Measurements from ENCODE around the gene LEFTY1. TPM values are rescaled to one million over a fixed set of nuclear protein-coding genes. Genes with fewer than 3 reads are reported as not detected.
"Not testable (repeated sequence)": the region's sequence is repeated elsewhere in the genome, so short reads cannot be mapped to it uniquely, and the experiment has no call there.

The LEFTY1 gene
- total RNA-seq, 1 experiment from 2014 or later: not detected

DNA sequence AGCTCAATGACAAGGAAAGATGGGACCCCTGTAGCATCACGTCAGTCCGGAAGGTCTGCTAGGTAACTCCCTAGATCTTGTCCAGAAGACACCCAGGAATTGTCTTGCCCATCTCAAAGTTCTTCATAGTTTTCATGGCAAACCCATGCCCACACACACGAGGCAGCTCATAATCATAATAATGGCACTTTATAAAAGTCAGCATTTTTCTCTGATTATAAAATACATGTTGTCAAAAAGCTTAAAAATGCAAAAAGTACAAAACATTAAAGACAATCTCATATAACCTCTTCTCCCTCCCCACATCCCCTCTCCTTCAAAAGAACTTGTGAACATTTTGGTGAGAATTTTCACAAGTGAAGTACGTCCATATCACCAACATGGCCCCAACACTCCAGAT, 48.2 kb downstream of the LEFTY1 start:
- Histone ChIP-seq H3K36me3 (ENCODE audit: control insufficient read depth, insufficient read depth, low read length) (peaks cover 2% of the 10 kb centered on the region; the same call in 1 of the 2 replicates), H3K4me1 (no peaks in the 10 kb centered on the region), H3K9me3 (no peaks in the 10 kb centered on the region), H3K4me3 (ENCODE audit: low read depth, low read length) (no peak overlapping the region), H3K27me3 (replicated peaks; ENCODE audit: control insufficient read depth, insufficient read depth, low read length) (no peaks in the 10 kb centered on the region)
- Mint-ChIP-seq H3K4me3 (ENCODE audit: unreplicated experiment) (no peak overlapping the region), H3K4me1 (ENCODE audit: low read depth, unreplicated experiment) (no peaks in the 10 kb centered on the region), H3K36me3 (ENCODE audit: insufficient read depth, unreplicated experiment) (peaks cover 58% of the 10 kb centered on the region), H3K27ac (ENCODE audit: unreplicated experiment) (no peak overlapping the region), H3K27me3 (ENCODE audit: insufficient read depth, unreplicated experiment) (no peaks in the 10 kb centered on the region), H3K9me3 (ENCODE audit: unreplicated experiment) (no peaks in the 10 kb centered on the region)
- intact Hi-C loops (cut with micrococcal nuclease; ENCODE audit: unreplicated experiment): loop anchor here (10.0 kb wide), 1 partner anchor 286 kb away; no protein-coding TSS in a partner anchor
- no TSS peak for BruUV-seq (replicated peaks)
- POLR2A ChIA-PET: no interaction called here
- DNase-seq: no peak
- no peak for TF ChIP-seq CTCF (IDR thresholded peaks at IDR 0.05; ENCODE audit: insufficient read depth in 1 of 2, low read depth in 1 of 2, low read length in 1 of 2, severe bottlenecking in 1 of 2, unreplicated experiment in 1 of 2)
- CTCF ChIA-PET: no interaction called here

DNA sequence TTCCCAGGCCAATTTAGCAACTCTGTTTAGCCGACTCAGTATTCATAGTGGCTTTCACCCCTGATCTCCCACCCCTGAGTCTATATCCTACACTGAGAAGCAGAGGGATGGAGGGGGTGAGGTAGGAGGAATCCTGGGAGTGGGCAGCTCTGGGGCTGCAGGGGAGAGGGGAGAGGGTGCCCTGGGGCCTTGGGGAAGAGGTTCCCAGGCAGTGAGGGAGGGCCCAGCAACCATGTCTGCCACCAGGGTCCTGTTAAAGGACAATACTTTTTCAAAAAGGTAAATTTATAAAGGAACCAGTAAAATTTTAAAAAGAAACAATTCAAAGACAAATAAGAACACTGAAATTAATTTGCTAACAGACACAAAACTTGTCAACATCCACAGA, 48.7 kb downstream of the LEFTY1 start:
- Mint-ChIP-seq H3K27me3 (ENCODE audit: insufficient read depth, unreplicated experiment) (no peaks in the 10 kb centered on the region), H3K36me3 (ENCODE audit: insufficient read depth, unreplicated experiment) (peaks cover 58% of the 10 kb centered on the region), H3K4me1 (ENCODE audit: low read depth, unreplicated experiment) (no peaks in the 10 kb centered on the region), H3K27ac (ENCODE audit: unreplicated experiment) (no peak overlapping the region), H3K4me3 (ENCODE audit: unreplicated experiment) (no peak overlapping the region), H3K9me3 (ENCODE audit: unreplicated experiment) (no peaks in the 10 kb centered on the region)
- no peak overlapping the region for H3K4me3 ChIP-seq (ENCODE audit: low read depth, low read length)
- H3K27me3 ChIP-seq (replicated peaks; ENCODE audit: control insufficient read depth, insufficient read depth, low read length): no peaks in the 10 kb centered on the region
- TF ChIP-seq CTCF (IDR thresholded peaks at IDR 0.05; ENCODE audit: insufficient read depth in 1 of 2, low read depth in 1 of 2, low read length in 1 of 2, severe bottlenecking in 1 of 2, unreplicated experiment in 1 of 2): no peak
- DNase-seq: no peak
- no peaks in the 10 kb centered on the region for H3K9me3 ChIP-seq
- CTCF ChIA-PET: no interaction called here
- POLR2A ChIA-PET: no interaction called here
- intact Hi-C loops (cut with micrococcal nuclease; ENCODE audit: unreplicated experiment): loop anchor here (10.0 kb wide), 1 partner anchor 285 kb away; no protein-coding TSS in a partner anchor
- peaks cover 2% of the 10 kb centered on the region; the same call in 1 of the 2 replicates for H3K36me3 ChIP-seq (ENCODE audit: control insufficient read depth, insufficient read depth, low read length)
- no peaks in the 10 kb centered on the region for H3K4me1 ChIP-seq
- BruUV-seq (replicated peaks): no TSS peak

DNA sequence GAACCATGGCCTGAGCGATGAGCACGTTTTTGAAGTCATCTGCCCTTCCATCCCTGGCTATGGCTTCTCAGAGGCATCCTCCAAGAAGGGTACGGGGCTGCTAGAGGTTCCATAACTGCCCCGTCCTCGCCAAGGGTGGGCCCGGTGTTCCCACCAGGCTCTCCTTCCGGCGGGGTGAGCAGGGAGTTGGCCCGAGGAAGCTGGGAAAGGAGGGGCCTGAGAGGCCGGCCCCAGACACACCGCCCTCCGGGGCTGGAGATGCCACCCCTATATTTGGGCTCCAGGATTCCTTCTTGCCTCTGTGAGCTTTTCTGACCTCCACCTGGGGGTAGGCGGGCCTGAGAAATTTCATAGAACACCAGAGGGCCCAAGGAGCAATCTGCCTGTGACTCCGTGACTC, 50.2 kb downstream of the LEFTY1 start:
- H3K9me3 ChIP-seq: no peaks in the 10 kb centered on the region
- Mint-ChIP-seq H3K27ac (ENCODE audit: unreplicated experiment) (no peak overlapping the region), H3K9me3 (ENCODE audit: unreplicated experiment) (no peaks in the 10 kb centered on the region), H3K4me1 (ENCODE audit: low read depth, unreplicated experiment) (no peaks in the 10 kb centered on the region), H3K27me3 (ENCODE audit: insufficient read depth, unreplicated experiment) (no peaks in the 10 kb centered on the region), H3K36me3 (ENCODE audit: insufficient read depth, unreplicated experiment) (peaks cover 51% of the 10 kb centered on the region), H3K4me3 (ENCODE audit: unreplicated experiment) (no peak overlapping the region)
- no peak for TF ChIP-seq CTCF (IDR thresholded peaks at IDR 0.05; ENCODE audit: insufficient read depth in 1 of 2, low read depth in 1 of 2, low read length in 1 of 2, severe bottlenecking in 1 of 2, unreplicated experiment in 1 of 2)
- peaks cover 2% of the 10 kb centered on the region; the same call in 1 of the 2 replicates for H3K36me3 ChIP-seq (ENCODE audit: control insufficient read depth, insufficient read depth, low read length)
- no peaks in the 10 kb centered on the region for H3K27me3 ChIP-seq (replicated peaks; ENCODE audit: control insufficient read depth, insufficient read depth, low read length)
- intact Hi-C loops (cut with micrococcal nuclease; ENCODE audit: unreplicated experiment): no loop called here
- no peak for DNase-seq
- POLR2A ChIA-PET: no interaction called here
- H3K4me1 ChIP-seq: no peaks in the 10 kb centered on the region
- no peak overlapping the region for H3K4me3 ChIP-seq (ENCODE audit: low read depth, low read length)
- no TSS peak for BruUV-seq (replicated peaks)
- CTCF ChIA-PET: no interaction called here

DNA sequence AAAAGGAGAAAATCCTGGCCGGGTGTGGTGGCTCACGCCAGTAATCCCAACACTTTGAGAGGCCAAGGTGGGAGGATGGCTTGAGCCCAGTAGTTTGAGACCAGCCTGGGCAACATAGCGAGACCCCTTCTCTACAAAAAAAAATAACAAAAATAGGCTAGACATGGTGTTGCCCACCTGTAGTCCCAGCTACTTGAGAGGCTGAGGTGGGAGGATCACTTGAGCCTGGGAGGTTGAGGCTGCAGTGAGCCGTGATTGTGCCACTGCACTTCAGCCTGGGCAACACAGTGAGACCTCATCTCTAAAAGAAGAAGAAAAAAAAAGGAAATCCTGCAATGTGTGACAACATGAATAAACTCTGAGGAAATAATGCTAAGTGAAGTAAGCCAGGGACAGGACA, 52.6 kb downstream of the LEFTY1 start:
- H3K4me3 Mint-ChIP-seq (ENCODE audit: unreplicated experiment); CTCF ChIA-PET; BruUV-seq (replicated peaks); H3K4me1 ChIP-seq; DNase-seq; H3K4me1 Mint-ChIP-seq (ENCODE audit: low read depth, unreplicated experiment); POLR2A ChIA-PET; H3K27me3 Mint-ChIP-seq (ENCODE audit: insufficient read depth, unreplicated experiment); H3K4me3 ChIP-seq (ENCODE audit: low read depth, low read length); H3K27me3 ChIP-seq (replicated peaks; ENCODE audit: control insufficient read depth, insufficient read depth, low read length); intact Hi-C loops (cut with micrococcal nuclease; ENCODE audit: unreplicated experiment); H3K9me3 Mint-ChIP-seq (ENCODE audit: unreplicated experiment); H3K36me3 ChIP-seq (ENCODE audit: control insufficient read depth, insufficient read depth, low read length); H3K27ac Mint-ChIP-seq (ENCODE audit: unreplicated experiment); H3K9me3 ChIP-seq: not testable (repeated sequence)
- peaks cover 38% of the 10 kb centered on the region for H3K36me3 Mint-ChIP-seq (ENCODE audit: insufficient read depth, unreplicated experiment)

All from Caco-2 (cell line).